ENCODE results near the gene EFCAB11. TPM values are rescaled to one million over a fixed set of nuclear protein-coding genes. Genes with fewer than 3 reads are reported as not detected.

EFCAB11 gene
- total and polyA plus RNA-seq, 2 experiments from 2014 or later: 7.2 to 10.8 TPM

DNA sequence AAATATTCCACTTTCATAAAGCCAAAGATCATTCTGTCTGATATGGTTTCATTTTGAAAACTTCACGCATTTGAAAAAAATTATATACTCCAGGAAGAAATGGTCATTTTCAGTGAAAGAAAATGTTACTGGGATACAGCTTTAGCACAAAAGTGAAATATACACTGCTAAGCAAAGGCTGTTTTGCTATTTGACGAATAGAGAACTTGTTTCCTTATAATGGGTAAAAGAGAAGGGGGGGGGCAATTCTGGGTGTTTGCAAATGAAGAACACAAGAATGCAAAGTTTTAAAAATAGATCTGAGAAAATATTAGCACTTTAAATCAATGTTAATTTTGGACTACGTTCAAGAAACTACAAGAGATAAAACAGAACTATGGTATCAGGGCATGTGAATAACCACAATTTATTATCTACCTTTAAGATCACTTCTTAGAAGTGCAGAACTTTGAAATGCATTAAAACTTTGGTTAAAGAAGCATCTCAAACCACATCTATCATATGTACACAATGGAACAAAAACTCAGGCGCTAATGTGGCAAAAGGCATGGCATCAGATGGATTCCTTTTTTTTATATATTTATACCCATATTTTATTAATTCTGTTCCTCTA lies 51.1 kb downstream of the EFCAB11 start:
- H3K27me3 ChIP-seq: no peaks in the 10 kb centered on the region
- no peak overlapping the region for H3K4me2 ChIP-seq
- 81% methylated on average over 4 of the region's 4 CpGs for WGBS (ENCODE audit: low lambda C conversion rate, missing lambda C conversion rate)
- H2AFZ ChIP-seq: no peak overlapping the region
- TF ChIP-seq EZH2phosphoT487 (IDR thresholded peaks at IDR 0.05; ENCODE audit: low read depth, severe bottlenecking, unreplicated experiment) (no peak), EZH2 (IDR thresholded peaks at IDR 0.05; ENCODE audit: borderline replicate concordance) (no peak)
- TF ChIP-seq, protein P1, sequence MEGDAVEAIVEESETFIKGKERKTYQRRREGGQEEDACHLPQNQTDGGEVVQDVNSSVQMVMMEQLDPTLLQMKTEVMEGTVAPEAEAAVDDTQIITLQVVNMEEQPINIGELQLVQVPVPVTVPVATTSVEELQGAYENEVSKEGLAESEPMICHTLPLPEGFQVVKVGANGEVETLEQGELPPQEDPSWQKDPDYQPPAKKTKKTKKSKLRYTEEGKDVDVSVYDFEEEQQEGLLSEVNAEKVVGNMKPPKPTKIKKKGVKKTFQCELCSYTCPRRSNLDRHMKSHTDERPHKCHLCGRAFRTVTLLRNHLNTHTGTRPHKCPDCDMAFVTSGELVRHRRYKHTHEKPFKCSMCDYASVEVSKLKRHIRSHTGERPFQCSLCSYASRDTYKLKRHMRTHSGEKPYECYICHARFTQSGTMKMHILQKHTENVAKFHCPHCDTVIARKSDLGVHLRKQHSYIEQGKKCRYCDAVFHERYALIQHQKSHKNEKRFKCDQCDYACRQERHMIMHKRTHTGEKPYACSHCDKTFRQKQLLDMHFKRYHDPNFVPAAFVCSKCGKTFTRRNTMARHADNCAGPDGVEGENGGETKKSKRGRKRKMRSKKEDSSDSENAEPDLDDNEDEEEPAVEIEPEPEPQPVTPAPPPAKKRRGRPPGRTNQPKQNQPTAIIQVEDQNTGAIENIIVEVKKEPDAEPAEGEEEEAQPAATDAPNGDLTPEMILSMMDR (IDR thresholded peaks at IDR 0.05; ENCODE audit: poor library complexity): no peak
- no peaks in the 10 kb centered on the region for H4K20me1 ChIP-seq (ENCODE audit: insufficient read depth, poor library complexity, severe bottlenecking)
- no peaks in the 10 kb centered on the region for H3K36me3 ChIP-seq (replicated peaks; ENCODE audit: insufficient read depth, low read depth)
- no peak overlapping the region for H3K27ac ChIP-seq
- no peak for DNase-seq (ENCODE audit: low spot score)
- no peaks in the 10 kb centered on the region for H3K4me1 ChIP-seq (ENCODE audit: insufficient read depth)
- H3K4me3 ChIP-seq: no peak overlapping the region
- H3K9me2 ChIP-seq (replicated peaks; ENCODE audit: insufficient read depth): no peaks in the 10 kb centered on the region
- H3K79me2 ChIP-seq: no peaks in the 10 kb centered on the region
- H3K9me3 ChIP-seq (ENCODE audit: low read depth): no peaks in the 10 kb centered on the region

DNA sequence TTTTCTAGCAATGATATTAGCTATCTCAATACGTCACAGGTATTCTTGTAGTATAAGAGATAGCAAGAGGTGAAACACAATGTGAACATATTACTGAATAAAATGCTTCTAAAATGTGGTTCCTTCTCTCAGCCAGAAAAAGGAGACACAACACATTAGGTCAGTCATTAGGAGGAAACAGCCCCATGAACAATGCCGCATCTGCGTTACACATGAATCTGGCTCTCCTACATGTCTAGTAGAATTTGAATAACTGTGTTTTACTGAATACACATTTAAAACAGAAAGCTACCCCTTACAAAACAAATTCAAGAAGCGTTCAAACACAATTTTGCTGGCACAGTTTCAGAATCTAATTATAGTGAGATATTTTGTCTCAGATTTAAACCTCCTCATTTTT lies 51.6 kb downstream of the EFCAB11 start:
- WGBS (ENCODE audit: low lambda C conversion rate, missing lambda C conversion rate): 91% methylated on average over 4 of the region's 4 CpGs
- no peak overlapping the region for H2AFZ ChIP-seq
- H3K36me3 ChIP-seq (replicated peaks; ENCODE audit: insufficient read depth, low read depth): no peaks in the 10 kb centered on the region
- DNase-seq (ENCODE audit: low spot score): no peak
- H3K27me3 ChIP-seq: no peaks in the 10 kb centered on the region
- no peaks in the 10 kb centered on the region for H3K9me3 ChIP-seq (ENCODE audit: low read depth)
- H3K79me2 ChIP-seq: no peaks in the 10 kb centered on the region
- no peak overlapping the region for H3K27ac ChIP-seq
- H3K4me3 ChIP-seq: no peak overlapping the region
- no peaks in the 10 kb centered on the region for H3K4me1 ChIP-seq (ENCODE audit: insufficient read depth)
- no peaks in the 10 kb centered on the region for H4K20me1 ChIP-seq (ENCODE audit: insufficient read depth, poor library complexity, severe bottlenecking)
- H3K9me2 ChIP-seq (replicated peaks; ENCODE audit: insufficient read depth): no peaks in the 10 kb centered on the region
- TF ChIP-seq EZH2phosphoT487 (IDR thresholded peaks at IDR 0.05; ENCODE audit: low read depth, severe bottlenecking, unreplicated experiment) (no peak), EZH2 (IDR thresholded peaks at IDR 0.05; ENCODE audit: borderline replicate concordance) (no peak)
- TF ChIP-seq, protein P1 (IDR thresholded peaks at IDR 0.05; ENCODE audit: poor library complexity): no peak
- no peak overlapping the region for H3K4me2 ChIP-seq

DNA sequence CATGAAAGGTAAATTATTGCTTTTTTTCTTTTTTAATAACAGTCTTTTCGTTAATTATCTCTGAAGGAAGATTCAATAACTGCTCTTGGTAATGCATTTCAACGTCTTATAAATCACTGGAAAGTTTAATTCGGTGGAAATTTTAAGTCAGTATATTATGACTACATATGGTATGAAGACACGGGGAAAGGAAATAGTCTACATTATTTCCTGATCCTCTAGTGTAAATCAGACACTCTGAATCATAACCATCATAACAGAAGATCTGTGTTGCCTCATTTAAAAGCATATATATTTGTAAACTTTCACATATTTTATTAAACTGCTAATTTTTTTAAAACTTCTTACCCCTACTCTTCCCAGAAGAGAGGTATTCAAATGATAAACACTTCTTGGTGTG lies 53.7 kb downstream of the EFCAB11 start:
- Histone ChIP-seq H3K4me2 (no peak overlapping the region), H3K27me3 (no peaks in the 10 kb centered on the region), H3K36me3 (replicated peaks; ENCODE audit: insufficient read depth, low read depth) (no peaks in the 10 kb centered on the region), H3K27ac (no peak overlapping the region), H3K9me2 (replicated peaks; ENCODE audit: insufficient read depth) (no peaks in the 10 kb centered on the region), H3K79me2 (no peaks in the 10 kb centered on the region), H2AFZ (no peak overlapping the region), H3K4me1 (ENCODE audit: insufficient read depth) (no peaks in the 10 kb centered on the region), H3K4me3 (no peak overlapping the region), H3K9me3 (ENCODE audit: low read depth) (no peaks in the 10 kb centered on the region), H4K20me1 (ENCODE audit: insufficient read depth, poor library complexity, severe bottlenecking) (no peaks in the 10 kb centered on the region)
- TF ChIP-seq EZH2 (IDR thresholded peaks at IDR 0.05; ENCODE audit: borderline replicate concordance): no peak
- no peak for TF ChIP-seq EZH2phosphoT487 (IDR thresholded peaks at IDR 0.05; ENCODE audit: low read depth, severe bottlenecking, unreplicated experiment)
- TF ChIP-seq, protein P1 (IDR thresholded peaks at IDR 0.05; ENCODE audit: poor library complexity): no peak
- WGBS (ENCODE audit: low lambda C conversion rate, missing lambda C conversion rate): 95% methylated on average over 4 of the region's 4 CpGs
- no peak for DNase-seq (ENCODE audit: low spot score)

Data from hepatocyte (in vitro differentiated cells).